CD4-positive, alpha-beta T cell treated with Interleukin-10 for 1 hour (primary cell): ENCODE results near the gene SERTAD1.
"Not testable (repeated sequence)": the region's sequence is repeated elsewhere in the genome, so short reads cannot be mapped to it uniquely, and the experiment has no call there.

Source experiments
- DNase-seq: peaks from one replicate; pipeline ENCODE4 v3.0.0-alpha.2; 2020

SERTAD1 gene

GRCh38 chr19:40425450-40426287, at the start of gene SERTAD1:
SERTAD1 (minus strand) TSS chr19:40425992; CDS start chr19:40423546, 2,446 bp downstream.
- DNase-seq: peak; percentile 100

GRCh38 chr19:40474737-40475136, 48.9 kb upstream of the SERTAD1 start:
- DNase-seq: no peak

- DNase-seq: no peak
Measured at GRCh38 chr19:40472516-40472915, 46.7 kb upstream of the SERTAD1 start.

GRCh38 chr19:40471111-40471510, 45.3 kb upstream of the SERTAD1 start:
- no peak for DNase-seq

- no peak for DNase-seq
Measured at GRCh38 chr19:40469011-40469410, 43.2 kb upstream of the SERTAD1 start.

- no peak for DNase-seq
Measured at GRCh38 chr19:40466985-40467734, 41.4 kb upstream of the SERTAD1 start, which contains the start of gene SPTBN4. SPTBN4 (plus strand) TSS chr19:40467001; CDS start chr19:40472622, 5,621 bp downstream.

- peak; percentile 84 for DNase-seq
Measured at GRCh38 chr19:40466219-40466984, 40.6 kb upstream of the SERTAD1 start.

- peak; percentile 100 for DNase-seq
Measured at GRCh38 chr19:40465557-40466218, 39.9 kb upstream of the SERTAD1 start, which contains the start of gene BLVRB. BLVRB (minus strand) TSS chr19:40465745; CDS start chr19:40465688, 57 bp downstream.

- DNase-seq: peak; percentile 49
Measured at GRCh38 chr19:40465025-40465556, 39.3 kb upstream of the SERTAD1 start.

GRCh38 chr19:40464059-40465024, 38.5 kb upstream of the SERTAD1 start:
- peak; percentile 77 for DNase-seq

- DNase-seq: not testable (repeated sequence)
Measured at GRCh38 chr19:40463587-40464037, 37.8 kb upstream of the SERTAD1 start.

GRCh38 chr19:40461669-40462221, 36.0 kb upstream of the SERTAD1 start:
- DNase-seq: no peak

GRCh38 chr19:40460185-40460584, 34.4 kb upstream of the SERTAD1 start:
- DNase-seq: no peak

GRCh38 chr19:40458597-40458974, 32.8 kb upstream of the SERTAD1 start:
- no peak for DNase-seq

GRCh38 chr19:40457953-40458596, 32.3 kb upstream of the SERTAD1 start:
- no peak for DNase-seq

GRCh38 chr19:40457048-40457447, 31.3 kb upstream of the SERTAD1 start:
- DNase-seq: no peak

GRCh38 chr19:40453943-40454342, 28.2 kb upstream of the SERTAD1 start:
- not testable (repeated sequence) for DNase-seq

- DNase-seq: no peak
Measured at GRCh38 chr19:40453151-40453735, 27.5 kb upstream of the SERTAD1 start.

- DNase-seq: no peak
Measured at GRCh38 chr19:40452016-40452415, 26.2 kb upstream of the SERTAD1 start.

- no peak for DNase-seq
Measured at GRCh38 chr19:40450664-40451063, 24.9 kb upstream of the SERTAD1 start.
